Prostate gland (tissue), 2 donors: ENCODE measurements around the gene BCL11B.

Experiments
- POLR2A ChIP-seq: fragments of 450-650 bp; IDR thresholded peaks from one replicate; pipeline ENCODE4 v1.6.1; 2016; ENCODE audit warnings: antibody characterized with exemption, mild to moderate bottlenecking
- POLR2AphosphoS5 ChIP-seq: sonication (generic); formaldehyde crosslinking; IDR thresholded peaks from one replicate; pipeline ENCODE4 v1.6.1; 2017; ENCODE audit warnings: antibody characterized with exemption
- TF ChIP-seq, protein P1 (sequence below), 4 experiments: fragments of 200-600 bp in 2 of 4; fragments of 450-650 bp in 2 of 4; sonication (generic) in 2 of 4; IDR thresholded peaks; 1 replicate in 3 of 4; 2 replicates in 1 of 4; pipeline ENCODE4 v1.5.1; 2016 to 2019; ENCODE audit warnings: antibody characterized with exemption in 4 of 4, mild to moderate bottlenecking in 2 of 4, moderate library complexity in 2 of 4

DNA sequence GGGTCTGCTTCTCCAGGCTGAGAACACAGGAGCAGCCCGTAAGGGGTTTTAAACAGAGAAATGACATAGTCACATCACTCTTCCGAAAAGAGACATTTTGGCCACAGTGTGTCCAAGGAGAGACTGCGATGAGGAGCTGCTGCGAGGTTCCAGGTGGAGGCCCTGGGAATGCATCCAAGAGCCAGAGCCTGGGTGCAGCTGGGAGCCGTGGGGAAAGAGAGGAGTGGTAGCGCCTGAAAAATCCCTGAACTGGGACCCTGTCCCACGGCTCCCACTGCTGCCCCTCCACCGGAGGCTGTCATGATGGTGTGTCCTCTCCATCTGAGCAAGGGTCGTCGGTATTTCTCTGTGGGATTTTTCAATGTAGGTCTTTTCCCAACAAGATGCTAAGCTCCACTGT, 146.9 kb downstream of the BCL11B start:
- TF ChIP-seq, protein P1, sequence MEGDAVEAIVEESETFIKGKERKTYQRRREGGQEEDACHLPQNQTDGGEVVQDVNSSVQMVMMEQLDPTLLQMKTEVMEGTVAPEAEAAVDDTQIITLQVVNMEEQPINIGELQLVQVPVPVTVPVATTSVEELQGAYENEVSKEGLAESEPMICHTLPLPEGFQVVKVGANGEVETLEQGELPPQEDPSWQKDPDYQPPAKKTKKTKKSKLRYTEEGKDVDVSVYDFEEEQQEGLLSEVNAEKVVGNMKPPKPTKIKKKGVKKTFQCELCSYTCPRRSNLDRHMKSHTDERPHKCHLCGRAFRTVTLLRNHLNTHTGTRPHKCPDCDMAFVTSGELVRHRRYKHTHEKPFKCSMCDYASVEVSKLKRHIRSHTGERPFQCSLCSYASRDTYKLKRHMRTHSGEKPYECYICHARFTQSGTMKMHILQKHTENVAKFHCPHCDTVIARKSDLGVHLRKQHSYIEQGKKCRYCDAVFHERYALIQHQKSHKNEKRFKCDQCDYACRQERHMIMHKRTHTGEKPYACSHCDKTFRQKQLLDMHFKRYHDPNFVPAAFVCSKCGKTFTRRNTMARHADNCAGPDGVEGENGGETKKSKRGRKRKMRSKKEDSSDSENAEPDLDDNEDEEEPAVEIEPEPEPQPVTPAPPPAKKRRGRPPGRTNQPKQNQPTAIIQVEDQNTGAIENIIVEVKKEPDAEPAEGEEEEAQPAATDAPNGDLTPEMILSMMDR (IDR thresholded peaks at IDR 0.05): no peak
- TF ChIP-seq POLR2A: no peak
- no peak for TF ChIP-seq POLR2AphosphoS5
